ENCODE results near the gene ABCA2. TPM values are rescaled to one million over a fixed set of nuclear protein-coding genes. Genes with fewer than 3 reads are reported as not detected.

Gene ABCA2
- total and polyA plus RNA-seq, 2 experiments from 2014 or later: 7.0 to 16.0 TPM

GRCh38 chr9:136995772-136996311 lies 32.2 kb downstream of the ABCA2 start (continued):
- TF ChIP-seq ZNF462 (CRISPR knock-in tag; IDR thresholded peaks at IDR 0.05): no peak
- no peak for TF ChIP-seq CTCF (conservative IDR thresholded peaks at IDR 0.05; ENCODE audit: low read depth in 2 of 2)
- no peak for TF ChIP-seq CREB1 (CRISPR knock-in tag; IDR thresholded peaks at IDR 0.05; ENCODE audit: low read depth)
- TF ChIP-seq ZNF331 (CRISPR knock-in tag; IDR thresholded peaks at IDR 0.05; ENCODE audit: low read depth): no peak
- TF ChIP-seq EZH2 (IDR thresholded peaks at IDR 0.05; ENCODE audit: low read depth, unreplicated experiment): no peak
- TF ChIP-seq ZNF114 (CRISPR knock-in tag; IDR thresholded peaks at IDR 0.05): no peak
- TF ChIP-seq ETS1 (IDR thresholded peaks at IDR 0.05): no peak
- no peak for TF ChIP-seq STAT1 (IDR thresholded peaks at IDR 0.05; ENCODE audit: unreplicated experiment)
- no peak for TF ChIP-seq POLR2AphosphoS5 (IDR thresholded peaks at IDR 0.05; ENCODE audit: low read depth)
- no peak for TF ChIP-seq EZH2phosphoT487 (IDR thresholded peaks at IDR 0.05; ENCODE audit: unreplicated experiment)
- TF ChIP-seq JUNB (IDR thresholded peaks at IDR 0.05; ENCODE audit: unreplicated experiment): no peak
